CD14-positive monocyte (primary cell): ENCODE results near the gene SMC3. TPM values are rescaled to one million over a fixed set of nuclear protein-coding genes. Genes with fewer than 3 reads are reported as not detected.
A peak's percentile ranks its signal among the peaks of the same experiment; 100 is the strongest.

Experiments used
- DNase-seq, 3 donors: peaks; one replicate each; pipeline ENCODE4 v3.0.0-alpha.2; 2011 to 2022
- H2AFZ ChIP-seq: 2 replicates; pipeline ENCODE4 v1.6.0; 2012; ENCODE audit warnings: mild to moderate bottlenecking, low read depth, low read length, inconsistent platforms; ENCODE audit not compliant: insufficient read depth, poor library complexity, severe bottlenecking
- H3K27ac ChIP-seq, 2 donors: 1 replicate in 1 of 2; 2 replicates in 1 of 2; pipeline ENCODE4 v1.5.1; 2012 to 2013; ENCODE audit warnings: low read length in 2 of 2, control low read depth in 1 of 2, inconsistent platforms in 1 of 2, low read depth in 1 of 2, mild to moderate bottlenecking in 1 of 2
- H3K27me3 ChIP-seq, 2 donors: one replicate each; pipeline versions ENCODE4 v1.6.0 to v1.6.1; 2011 to 2013; ENCODE audit warnings: low read length in 2 of 2; ENCODE audit not compliant: control insufficient read depth in 2 of 2, insufficient read depth in 2 of 2
- H3K36me3 ChIP-seq, 2 donors: replicated peaks in 1 of 2; 1 replicate in 1 of 2; 2 replicates in 1 of 2; pipeline versions ENCODE4 v1.5.1 to v1.6.1; 2012 to 2013; ENCODE audit warnings: low read length in 2 of 2, control low read depth in 1 of 2, inconsistent platforms in 1 of 2, mild to moderate bottlenecking in 1 of 2; ENCODE audit not compliant: insufficient read depth in 2 of 2, control insufficient read depth in 1 of 2
- H3K4me1 ChIP-seq, 2 donors: 1 replicate in 1 of 2; 2 replicates in 1 of 2; pipeline versions ENCODE4 v1.5.1 to v1.6.1; 2012 to 2013; ENCODE audit warnings: low read length in 2 of 2, control low read depth in 1 of 2, inconsistent platforms in 1 of 2, mild to moderate bottlenecking in 1 of 2, moderate library complexity in 1 of 2; ENCODE audit not compliant: insufficient read depth in 2 of 2, control insufficient read depth in 1 of 2
- H3K4me2 ChIP-seq: replicated peaks from 2 replicates; pipeline ENCODE3; 2012; ENCODE audit warnings: low read length, moderate library complexity, mild to moderate bottlenecking; ENCODE audit not compliant: poor library complexity, severe bottlenecking; ENCODE audit errors: extremely low read depth
- H3K4me3 ChIP-seq, 3 experiments: fragments of 200-600 bp in 1 of 3; sonication (generic) in 1 of 3; replicated peaks in 1 of 3; 1 replicate in 2 of 3; 2 replicates in 1 of 3; pipeline ENCODE4 v1.5.1; 2011 to 2013; ENCODE audit warnings: low read length in 3 of 3, mild to moderate bottlenecking in 3 of 3, control low read depth in 2 of 3, low read depth in 2 of 3, inconsistent platforms in 1 of 3, moderate library complexity in 1 of 3
- H3K79me2 ChIP-seq: 2 replicates; pipeline ENCODE4 v1.6.0; 2012; ENCODE audit warnings: mild to moderate bottlenecking, control low read depth, inconsistent platforms, low read length, moderate library complexity; ENCODE audit not compliant: insufficient read depth
- H3K9ac ChIP-seq: 2 replicates; pipeline ENCODE4 v1.6.0; 2017; ENCODE audit warnings: low read length, mild to moderate bottlenecking; ENCODE audit not compliant: insufficient read depth, poor library complexity, severe bottlenecking
- H3K9me3 ChIP-seq, 2 donors: replicated peaks in 1 of 2; 1 replicate in 1 of 2; 2 replicates in 1 of 2; pipeline versions ENCODE4 v1.5.1 to v1.6.1; 2012 to 2013; ENCODE audit warnings: low read length in 2 of 2, control low read depth in 1 of 2; ENCODE audit not compliant: control insufficient read depth in 1 of 2, insufficient read depth in 1 of 2
- H4K20me1 ChIP-seq: 2 replicates; pipeline ENCODE4 v1.6.0; 2012; ENCODE audit warnings: mild to moderate bottlenecking, low read length, control low read depth, moderate library complexity; ENCODE audit not compliant: insufficient read depth
- H3K27ac Mint-ChIP-seq, 7 donors: one replicate each; pipeline ENCODE4 v1.8.0; 2020; ENCODE audit warnings: mild to moderate bottlenecking in 7 of 7, mixed read lengths in 7 of 7, moderate library complexity in 6 of 7, inconsistent platforms in 2 of 7
- H3K27me3 Mint-ChIP-seq, 3 donors: one replicate each; pipeline ENCODE4 v1.8.0; 2021 to 2022; ENCODE audit warnings: low read depth in 3 of 3, mild to moderate bottlenecking in 3 of 3, mixed read lengths in 3 of 3, moderate library complexity in 3 of 3, inconsistent platforms in 1 of 3
- H3K36me3 Mint-ChIP-seq, 2 donors: one replicate each; pipeline ENCODE4 v1.8.0; 2020; ENCODE audit warnings: mixed read lengths in 2 of 2, inconsistent platforms in 1 of 2, mild to moderate bottlenecking in 1 of 2
- H3K4me1 Mint-ChIP-seq: one replicate; pipeline ENCODE4 v1.8.0; 2020; ENCODE audit warnings: mild to moderate bottlenecking, mixed read lengths
- H3K4me3 Mint-ChIP-seq, 2 donors: one replicate each; pipeline ENCODE4 v1.8.0; 2020; ENCODE audit warnings: mild to moderate bottlenecking in 2 of 2, mixed read lengths in 2 of 2, moderate library complexity in 1 of 2
- H3K9me3 Mint-ChIP-seq, 7 donors: one replicate each; pipeline ENCODE4 v1.8.0; 2020 to 2022; ENCODE audit warnings: mixed read lengths in 7 of 7, mild to moderate bottlenecking in 6 of 7, moderate library complexity in 6 of 7, inconsistent platforms in 2 of 7
- WGBS: methylation state at CpG from one replicate; pipeline ENCODE4 v1.1.5; 2013; ENCODE audit warnings: missing lambda C conversion rate; ENCODE audit not compliant: insufficient coverage; 5-methylcytosine and 5-hydroxymethylcytosine counted together
- intact Hi-C, 2 donors: fragments of 100-400 bp; cut with micrococcal nuclease; formaldehyde crosslinking; loops; one replicate each; pipeline versions ENCODE4 v1.15.0 to v1.15.1; 2023
- polyA plus RNA-seq, 3 donors: library from polyadenylated mRNA; depleted of rRNA in 1 of 3; unstranded in 2 of 3; stranded (reverse) in 1 of 3; fragments of 300-500 nt in 2 of 3; fragments of >200 nt in 1 of 3; fragmentation: Illumina TruSeq in 2 of 3; gene quantifications; 1 replicate in 2 of 3; 2 replicates in 1 of 3; pipeline ENCODE4 v1.2.3, GENCODE V29; 2012 to 2021
- small RNA-seq: library from RNA; depleted of rRNA; stranded (forward); fragments of <200 nt; gene quantifications from one replicate; pipeline ENCODE3, GENCODE V24; 2012; ENCODE audit warnings: low read depth; ENCODE audit not compliant: insufficient read length
- TF ChIP-seq, protein P1 (sequence below): fragments of 200-600 bp; IDR thresholded peaks from one replicate; pipeline ENCODE4 v1.8.0; 2022; ENCODE audit warnings: antibody characterized with exemption, mild to moderate bottlenecking

SMC3 gene
- polyA plus RNA-seq, 3 donors = 5.0 to 33.9 (median 21.1) TPM

- Histone ChIP-seq H4K20me1 (no peaks in the 10 kb centered on the region), H3K9ac (no peak overlapping the region), H3K4me1 (no peaks in the 10 kb centered on the region), H2AFZ (peak overlapping the region; percentile 52), H3K27ac (no peak overlapping the region), H3K9me3 (no peaks in the 10 kb centered on the region), H3K36me3 (no peaks in the 10 kb centered on the region), H3K4me3 (no peak overlapping the region), H3K4me2 (no peak overlapping the region), H3K27me3 (peaks cover 23 to 24% of the 10 kb centered on the region in 2 donors), H3K79me2 (no peaks in the 10 kb centered on the region)
- Mint-ChIP-seq H3K36me3 (no peaks in the 10 kb centered on the region), H3K27ac (peak overlapping the region in 1 of 7 donors; percentile 50), H3K27me3 (peaks cover 20 to 36% (median 33%) of the 10 kb centered on the region in 3 donors), H3K4me3 (no peak overlapping the region), H3K9me3 (peaks cover 0 to 3% (median 0%) of the 10 kb centered on the region in 7 donors), H3K4me1 (peaks cover 14% of the 10 kb centered on the region)
- intact Hi-C loops = no loop called here
- WGBS = 2% methylated on average over 11 of the region's 12 CpGs
- DNase-seq = no peak
- TF ChIP-seq, protein P1, sequence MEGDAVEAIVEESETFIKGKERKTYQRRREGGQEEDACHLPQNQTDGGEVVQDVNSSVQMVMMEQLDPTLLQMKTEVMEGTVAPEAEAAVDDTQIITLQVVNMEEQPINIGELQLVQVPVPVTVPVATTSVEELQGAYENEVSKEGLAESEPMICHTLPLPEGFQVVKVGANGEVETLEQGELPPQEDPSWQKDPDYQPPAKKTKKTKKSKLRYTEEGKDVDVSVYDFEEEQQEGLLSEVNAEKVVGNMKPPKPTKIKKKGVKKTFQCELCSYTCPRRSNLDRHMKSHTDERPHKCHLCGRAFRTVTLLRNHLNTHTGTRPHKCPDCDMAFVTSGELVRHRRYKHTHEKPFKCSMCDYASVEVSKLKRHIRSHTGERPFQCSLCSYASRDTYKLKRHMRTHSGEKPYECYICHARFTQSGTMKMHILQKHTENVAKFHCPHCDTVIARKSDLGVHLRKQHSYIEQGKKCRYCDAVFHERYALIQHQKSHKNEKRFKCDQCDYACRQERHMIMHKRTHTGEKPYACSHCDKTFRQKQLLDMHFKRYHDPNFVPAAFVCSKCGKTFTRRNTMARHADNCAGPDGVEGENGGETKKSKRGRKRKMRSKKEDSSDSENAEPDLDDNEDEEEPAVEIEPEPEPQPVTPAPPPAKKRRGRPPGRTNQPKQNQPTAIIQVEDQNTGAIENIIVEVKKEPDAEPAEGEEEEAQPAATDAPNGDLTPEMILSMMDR = no peak
Observed at GRCh38 chr10:110651044-110651958, 83.8 kb downstream of the SMC3 start.

DNA sequence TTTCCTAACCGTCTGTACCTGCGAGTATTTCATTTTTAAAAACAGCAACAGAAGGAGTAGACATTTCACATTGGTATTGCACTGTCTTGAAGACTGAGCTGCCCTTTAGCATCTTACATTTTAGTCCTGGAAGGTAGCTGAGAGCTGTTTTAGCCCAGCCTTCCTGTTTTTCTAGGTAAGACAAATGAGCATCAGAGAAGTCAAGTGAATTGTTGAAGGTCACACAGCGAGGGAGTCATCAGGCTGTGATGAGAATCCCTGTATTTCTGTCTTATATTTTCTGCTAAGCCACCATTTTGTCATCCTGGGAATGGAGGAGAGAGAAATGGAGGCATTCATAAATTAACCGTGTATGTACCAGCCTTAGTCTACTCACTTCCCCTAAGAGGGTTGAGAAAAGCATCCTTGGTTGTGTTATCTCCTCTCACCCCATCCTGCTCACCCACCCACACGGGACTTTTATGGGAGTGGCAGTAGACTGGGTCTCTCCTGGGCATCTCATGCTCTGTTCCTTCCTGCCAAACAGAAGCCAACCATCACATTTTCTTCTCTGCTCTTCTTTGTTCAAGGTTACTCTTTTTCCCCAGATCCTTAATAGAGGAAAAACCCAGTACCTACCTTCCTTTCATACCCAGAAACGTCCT lies 85.1 kb downstream of the SMC3 start:
- H3K79me2 ChIP-seq = no peaks in the 10 kb centered on the region
- no peaks in the 10 kb centered on the region for H4K20me1 ChIP-seq
- no peak overlapping the region for H2AFZ ChIP-seq
- H3K36me3 ChIP-seq = no peaks in the 10 kb centered on the region
- intact Hi-C loops = no loop called here
- Mint-ChIP-seq H3K27ac (no peak overlapping the region), H3K36me3 (no peaks in the 10 kb centered on the region), H3K27me3 (peaks cover 11 to 28% (median 27%) of the 10 kb centered on the region in 3 donors), H3K4me3 (no peak overlapping the region), H3K9me3 (peaks cover 0 to 3% (median 0%) of the 10 kb centered on the region in 7 donors), H3K4me1 (peaks cover 14% of the 10 kb centered on the region)
- H3K4me1 ChIP-seq = no peaks in the 10 kb centered on the region
- TF ChIP-seq, protein P1 = no peak
- no peak overlapping the region for H3K4me3 ChIP-seq
- H3K27ac ChIP-seq = no peak overlapping the region
- DNase-seq = no peak
- H3K4me2 ChIP-seq = no peak overlapping the region
- H3K27me3 ChIP-seq = peaks cover 13 to 14% of the 10 kb centered on the region in 2 donors
- no CpG with 5 or more reads among the region's 6 CpGs for WGBS
- no peak overlapping the region for H3K9ac ChIP-seq
- H3K9me3 ChIP-seq = no peaks in the 10 kb centered on the region

Small RNA genes within 50 kb of the gene (small RNA-seq; reads per million reads assigned to genes)
- not detected for gene RF00019

Other genes starting within 250 kb of the SMC3 start
- gene DUSP5, start 69.8 kb upstream of the SMC3 start, polyA plus RNA-seq = 10 to 100 TPM in 1 of 3 donors, 1 to 10 TPM in 2; 2.0 to 65.3 (median 3.9) TPM
- not detected for gene RBM20, start 76.6 kb downstream of the SMC3 start, polyA plus RNA-seq